Measurements from ENCODE around the gene MAEL. TPM values are rescaled to one million over a fixed set of nuclear protein-coding genes. Genes with fewer than 3 reads are reported as not detected.

MAEL gene
- total and polyA plus RNA-seq, 2 of the 8 experiments (the other 6 are each of a cell fraction or from before 2014, with no cell fraction given), result 0.03 TPM; not detected in 1

DNA sequence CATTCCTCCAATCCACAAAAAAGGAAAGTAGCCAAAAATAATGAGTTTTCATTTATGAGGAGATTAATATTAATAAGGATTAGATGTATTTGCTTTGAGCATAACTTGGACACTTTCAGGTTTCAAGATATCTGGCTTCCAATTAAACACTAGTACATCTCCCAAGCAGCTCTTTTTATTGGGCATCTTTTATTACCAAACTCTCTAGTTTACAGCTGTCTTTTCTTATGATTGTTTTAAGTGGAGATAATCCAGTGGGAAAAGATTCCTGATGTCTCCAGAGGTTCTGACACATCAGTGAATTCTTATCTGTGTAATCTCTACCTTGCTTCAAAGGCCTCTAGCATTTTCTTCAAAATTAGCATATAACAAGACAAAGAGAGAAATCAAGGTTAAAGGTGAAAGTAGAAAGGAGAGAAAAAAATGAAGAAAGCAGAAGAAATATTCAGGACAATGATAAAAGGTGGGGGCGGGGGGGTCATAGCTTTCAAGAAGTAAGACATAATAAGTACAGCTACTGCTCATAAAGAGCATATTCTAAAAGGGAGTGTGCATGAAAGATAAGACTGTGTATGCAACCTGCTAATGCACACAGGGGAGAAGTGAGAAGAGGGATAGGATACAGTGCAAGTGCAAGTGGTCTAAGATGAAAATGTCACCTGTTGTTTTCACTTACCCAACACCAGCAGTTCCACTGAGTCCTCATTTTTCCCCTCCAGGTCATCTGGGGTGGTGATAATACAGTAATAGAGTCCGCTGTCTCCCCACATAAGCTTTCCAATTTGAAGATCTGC, 32.8 kb upstream of the MAEL start:
- Histone ChIP-seq H3K4me2 (ENCODE audit: insufficient read depth in 1 of 2, low read depth in 2 of 2, low read length in 2 of 2) (no peak overlapping the region), H3K27me3 (replicated peaks in 1 of 4; ENCODE audit: control insufficient read depth in 3 of 4, extremely low read depth in 1 of 4, insufficient read depth in 3 of 4, low read length in 3 of 4) (peaks cover 0 to 1% (median 0%) of the 10 kb centered on the region in 4 experiments; a peak in 1 of 7 replicates), H4K8ac (ENCODE audit: extremely low read depth, insufficient read depth, low read length) (no peak overlapping the region), H2AFZ (ENCODE audit: low read length) (no peak overlapping the region), H3K56ac (replicated peaks; ENCODE audit: insufficient read length, low read depth, low read length) (no peak overlapping the region), H2BK5ac (ENCODE audit: low read depth, low read length) (no peak overlapping the region), H3K23me2 (ENCODE audit: low read depth, low read length) (no peaks in the 10 kb centered on the region), H3K9me3 (ENCODE audit: insufficient read depth in 2 of 2, low read depth in 1 of 2, low read length in 1 of 2) (no peaks in the 10 kb centered on the region), H3K79me2 (ENCODE audit: control insufficient read depth in 1 of 2, insufficient read depth in 2 of 2, low read length in 2 of 2) (no peaks in the 10 kb centered on the region), H2BK15ac (ENCODE audit: low read length) (no peak overlapping the region), H4K91ac (replicated peaks; ENCODE audit: insufficient read length, low read length) (no peak overlapping the region), H3K4ac (replicated peaks; ENCODE audit: insufficient read length, low read depth, low read length) (no peak overlapping the region), H3K4me1 (replicated peaks in 1 of 4; ENCODE audit: control insufficient read depth in 3 of 4, insufficient read depth in 4 of 4, low read length in 3 of 4) (peaks cover 0 to 6% (median 2%) of the 10 kb centered on the region in 4 experiments; a peak in 3 of 7 replicates), H3K79me1 (ENCODE audit: low read depth, low read length) (no peaks in the 10 kb centered on the region), H4K5ac (ENCODE audit: insufficient read length, low read depth, low read length) (no peak overlapping the region), H3K27ac (ENCODE audit: low read depth, low read length) (no peak overlapping the region), H3K18ac (ENCODE audit: extremely low read depth, low read length) (no peak overlapping the region), H3K23ac (ENCODE audit: insufficient read length) (no peak overlapping the region), H2AK5ac (ENCODE audit: low read depth, low read length) (no peak overlapping the region), H3K36me3 (ENCODE audit: control insufficient read depth in 2 of 4, insufficient read depth in 4 of 4, low read length in 3 of 4) (no peaks in the 10 kb centered on the region), H4K20me1 (replicated peaks in 1 of 2; ENCODE audit: control insufficient read depth in 1 of 2, insufficient read depth in 2 of 2, low read length in 2 of 2) (no peaks in the 10 kb centered on the region), H3K4me3 (ENCODE audit: extremely low read depth in 1 of 4, insufficient read depth in 2 of 4, low read depth in 3 of 4, low read length in 4 of 4) (no peak overlapping the region), H3K9ac (replicated peaks in 1 of 4; ENCODE audit: extremely low read depth in 1 of 4, low read depth in 3 of 4, low read length in 3 of 4) (no peak overlapping the region), H2BK12ac (ENCODE audit: low read depth, low read length) (no peak overlapping the region), H3K14ac (ENCODE audit: insufficient read length) (no peak overlapping the region), H2BK20ac (ENCODE audit: low read length) (no peak overlapping the region), H2BK120ac (replicated peaks; ENCODE audit: low read depth, low read length) (no peak overlapping the region)
- TF ChIP-seq, protein P1, sequence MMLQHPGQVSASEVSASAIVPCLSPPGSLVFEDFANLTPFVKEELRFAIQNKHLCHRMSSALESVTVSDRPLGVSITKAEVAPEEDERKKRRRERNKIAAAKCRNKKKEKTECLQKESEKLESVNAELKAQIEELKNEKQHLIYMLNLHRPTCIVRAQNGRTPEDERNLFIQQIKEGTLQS (IDR thresholded peaks at IDR 0.05; ENCODE audit: insufficient read depth, low read depth, low read length), result no peak
- TF ChIP-seq FOSL1 (IDR thresholded peaks at IDR 0.05; ENCODE audit: insufficient read depth, low read depth, low read length) (no peak), TAF1 (IDR thresholded peaks at IDR 0.05; ENCODE audit: low read depth, low read length) (no peak), ZNF274 (IDR thresholded peaks at IDR 0.05; ENCODE audit: borderline replicate concordance, extremely low read depth, low read length) (no peak)
- DNase-seq (ENCODE audit: low read depth in 1 of 2, low spot score in 2 of 2), result no peak
- FAIRE-seq, result no peak
- ChIA-PET CTCF (ENCODE audit: partially characterized antibody) (interaction anchor here (0.7 to 2.5 kb wide), 6 partner anchors 10 to 103 kb away, joined by 3 to 8 read pairs (median 5); no protein-coding TSS in a partner anchor), POLR2A (ENCODE audit: partially characterized antibody) (no interaction called here)
- WGBS, 2 experiments (ENCODE audit: extremely low coverage in 1 of 2, insufficient coverage in 1 of 2, insufficient read length in 1 of 2, insufficient replicate concordance in 2 of 2, low coverage in 1 of 2, low lambda C conversion rate in 2 of 2, missing lambda C conversion rate in 1 of 2), result 80% methylated on average over 2 of the region's 2 CpGs; no CpG with 5 or more reads in 1 of the 2 experiments

Measured in H1 (cell line).